BE2C (cell line): ENCODE data around the gene CCDC85A.

Source experiments
- DNase-seq: peaks from one replicate; pipeline ENCODE4 v3.0.0-alpha.2; 2020
- H3K27me3 ChIP-seq: fragments of 250-450 bp; sonication (Bioruptor Pico); 2 replicates; pipeline ENCODE4 v1.5.1; 2020; ENCODE audit warnings: mild to moderate bottlenecking
- H3K36me3 ChIP-seq: fragments of 250-450 bp; sonication (Bioruptor Pico); 2 replicates; pipeline ENCODE4 v1.5.1; 2020; ENCODE audit warnings: mild to moderate bottlenecking
- H3K4me1 ChIP-seq: fragments of 250-450 bp; sonication (Bioruptor Pico); 2 replicates; pipeline ENCODE4 v1.5.1; 2020
- H3K4me3 ChIP-seq: 2 replicates; pipeline ENCODE4 v1.5.1; 2011; ENCODE audit warnings: low read depth, low read length
- H3K9me3 ChIP-seq: fragments of 250-450 bp; sonication (Bioruptor Pico); 2 replicates; pipeline ENCODE4 v1.5.1; 2020
- CTCF ChIP-seq: IDR thresholded peaks from 2 replicates; pipeline ENCODE4 v1.5.1; 2012; ENCODE audit warnings: mild to moderate bottlenecking, low read depth, low read length

The CCDC85A gene

DNA sequence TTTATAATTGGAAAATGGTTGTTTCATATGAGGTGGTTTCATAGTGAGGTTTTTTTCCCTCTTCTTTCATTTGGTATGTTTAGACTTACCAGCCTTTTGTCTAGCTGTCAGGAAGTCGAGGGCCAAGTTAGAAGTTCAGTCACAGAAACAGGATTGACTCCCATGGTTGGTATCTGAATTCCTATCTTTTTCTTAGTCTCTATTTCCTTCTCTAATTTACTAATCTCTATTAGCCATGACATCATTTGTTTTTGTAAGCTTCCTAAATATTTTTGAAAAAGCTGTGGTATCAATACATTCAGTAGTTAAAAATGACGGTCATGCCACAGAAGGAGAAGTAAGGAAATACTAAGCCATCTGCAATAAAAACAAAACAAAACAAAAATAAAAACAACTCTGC is 206.9 kb downstream of the CCDC85A start:
- no peak for TF ChIP-seq CTCF
- Histone ChIP-seq H3K36me3 (no peaks in the 10 kb centered on the region), H3K4me3 (no peak overlapping the region), H3K4me1 (no peaks in the 10 kb centered on the region), H3K9me3 (no peaks in the 10 kb centered on the region), H3K27me3 (no peaks in the 10 kb centered on the region)
- no peak for DNase-seq

DNA sequence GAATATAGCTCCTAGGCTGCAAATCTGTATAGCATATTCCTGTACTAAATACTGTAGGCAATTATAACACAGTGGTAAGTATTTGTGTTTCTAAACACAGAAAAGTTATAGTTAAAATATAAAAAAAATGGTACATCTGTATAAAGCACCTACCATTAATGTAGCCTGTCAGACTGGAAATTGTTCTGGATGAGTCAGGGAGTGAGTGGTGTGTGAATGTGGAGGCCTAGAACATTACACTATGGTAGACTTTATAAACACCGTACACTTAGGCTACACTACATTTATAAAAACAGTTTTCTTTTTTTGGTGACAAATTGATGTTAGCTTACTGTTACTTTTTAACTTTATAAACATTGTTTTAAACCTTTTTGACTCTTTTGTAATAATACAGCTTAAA is 226.3 kb downstream of the CCDC85A start:
- Histone ChIP-seq H3K36me3 (no peaks in the 10 kb centered on the region), H3K9me3 (no peaks in the 10 kb centered on the region), H3K4me1 (no peaks in the 10 kb centered on the region), H3K4me3 (no peak overlapping the region), H3K27me3 (no peaks in the 10 kb centered on the region)
- no peak for TF ChIP-seq CTCF
- DNase-seq, result no peak

DNA sequence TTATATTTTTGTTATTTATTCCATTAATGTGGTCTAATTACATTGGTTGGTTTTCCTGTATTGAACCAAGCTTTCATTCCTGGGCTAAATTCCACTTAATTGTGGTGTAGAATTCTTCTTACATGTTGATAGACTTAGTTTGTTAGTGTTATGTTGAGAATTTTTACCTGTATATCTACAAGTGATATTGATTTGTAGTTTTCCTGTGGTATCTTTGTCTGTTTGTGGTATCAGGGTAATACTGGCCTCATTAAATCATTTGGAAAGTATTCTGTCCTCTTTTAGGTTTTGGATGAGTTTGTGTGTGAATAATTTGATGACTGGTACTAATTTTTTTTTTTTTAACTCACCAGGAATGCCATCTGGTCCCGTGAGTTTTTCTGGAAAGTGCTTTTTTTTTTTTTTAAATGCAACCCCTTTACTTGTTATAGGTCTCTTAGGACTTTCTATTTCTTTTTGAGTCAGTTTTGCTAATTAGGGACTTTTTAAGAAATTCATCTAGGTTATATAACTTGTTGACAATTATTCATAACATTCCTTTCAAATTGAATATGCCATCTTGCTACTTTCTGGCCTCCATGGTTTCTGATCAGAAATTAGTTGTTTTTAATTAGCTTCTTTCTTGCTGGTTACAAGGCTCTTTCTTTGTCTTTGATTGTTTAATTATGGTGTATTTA is 232.8 kb downstream of the CCDC85A start:
- no peaks in the 10 kb centered on the region for H3K9me3 ChIP-seq
- no peak overlapping the region for H3K4me3 ChIP-seq
- no peaks in the 10 kb centered on the region for H3K27me3 ChIP-seq
- TF ChIP-seq CTCF, result no peak
- no peaks in the 10 kb centered on the region for H3K4me1 ChIP-seq
- no peak for DNase-seq
- H3K36me3 ChIP-seq, result no peaks in the 10 kb centered on the region
